MCF 10A (cell line): ENCODE measurements around the gene SEMA3D. TPM values are rescaled to one million over a fixed set of nuclear protein-coding genes. Genes with fewer than 3 reads are reported as not detected.

Experiments used
- BruUV-seq: library from RNA; stranded (reverse); fragments of 400-500 nt; replicated peaks from 2 replicates; lab custom pipeline; 2021; lab: Mats Ljungman, UMichigan
- CTCF ChIA-PET: fragments of 300-600 bp; sonication (Branson Sonifier 250); formaldehyde crosslinking; extraction: SDS; loops from one replicate; lab custom pipeline; 2021; ENCODE audit warnings: antibody characterized with exemption, inconsistent platforms; lab: Yijun Ruan, JAX
- POLR2A ChIA-PET: fragments of 300-600, 350-650 bp; sonication (Branson Sonifier 250); formaldehyde crosslinking; extraction: SDS; loops from one replicate; lab custom pipeline; 2020; ENCODE audit warnings: antibody characterized with exemption, inconsistent platforms; lab: Yijun Ruan, JAX
- DNase-seq: peaks from one replicate; pipeline ENCODE4 v3.0.0-alpha.2; 2018; ENCODE audit not compliant: unreplicated experiment
- H3K27ac Mint-ChIP-seq: one replicate; pipeline ENCODE4 v1.8.0; 2022; ENCODE audit warnings: mild to moderate bottlenecking, low read depth, mixed read lengths; ENCODE audit not compliant: unreplicated experiment
- H3K27me3 Mint-ChIP-seq: one replicate; pipeline ENCODE4 v1.8.0; 2022; ENCODE audit warnings: mixed read lengths; ENCODE audit not compliant: insufficient read depth, unreplicated experiment
- H3K36me3 Mint-ChIP-seq: one replicate; pipeline ENCODE4 v1.8.0; 2022; ENCODE audit warnings: mild to moderate bottlenecking, moderate library complexity, mixed read lengths; ENCODE audit not compliant: insufficient read depth, unreplicated experiment
- H3K4me1 Mint-ChIP-seq: one replicate; pipeline ENCODE4 v1.8.0; 2022; ENCODE audit warnings: mixed read lengths; ENCODE audit not compliant: insufficient read depth, unreplicated experiment
- H3K4me3 Mint-ChIP-seq: one replicate; pipeline ENCODE4 v1.8.0; 2022; ENCODE audit warnings: mild to moderate bottlenecking, moderate library complexity, mixed read lengths; ENCODE audit not compliant: unreplicated experiment
- H3K9me3 Mint-ChIP-seq: one replicate; pipeline ENCODE4 v1.8.0; 2022; ENCODE audit warnings: mixed read lengths; ENCODE audit not compliant: unreplicated experiment
- CTCF ChIP-seq: fragments of 200-600 bp; IDR thresholded peaks from one replicate; pipeline ENCODE4 v1.8.0; 2022; ENCODE audit warnings: antibody characterized with exemption, mild to moderate bottlenecking; ENCODE audit not compliant: unreplicated experiment
- intact Hi-C: fragments of 100-400 bp; cut with micrococcal nuclease; formaldehyde crosslinking; loops from 2 replicates; pipeline ENCODE4 v1.14.1; 2022
- total RNA-seq: library from RNA; stranded (reverse); gene quantifications from 2 replicates; pipeline ENCODE4 v1.2.3, GENCODE V29; 2022

SEMA3D gene
- total RNA-seq, 1 experiment from 2014 or later = not detected

- CTCF ChIA-PET = no interaction called here
- intact Hi-C loops = no loop called here
Observed at GRCh38 chr7:85103357-85103756, 83.5 kb downstream of the SEMA3D start.

GRCh38 chr7:85102813-85103350, 84.0 kb downstream of the SEMA3D start:
- Mint-ChIP-seq H3K9me3 (no peaks in the 10 kb centered on the region), H3K4me3 (no peak overlapping the region), H3K27me3 (peaks cover 68% of the 10 kb centered on the region), H3K27ac (no peak overlapping the region), H3K36me3 (no peaks in the 10 kb centered on the region), H3K4me1 (no peaks in the 10 kb centered on the region)
- intact Hi-C loops = no loop called here
- no peak for TF ChIP-seq CTCF
- POLR2A ChIA-PET = interaction anchor here (0.6 kb wide), 1 partner anchor 729 kb away, joined by 3 read pairs; no protein-coding TSS in a partner anchor
- CTCF ChIA-PET = interaction anchor here (0.6 kb wide), 1 partner anchor 1054 kb away, joined by 3 read pairs; no protein-coding TSS in a partner anchor
- no TSS peak for BruUV-seq
- no peak for DNase-seq

More at GRCh38 chr7:85103357-85103756, 83.5 kb downstream of the SEMA3D start:
- no TSS peak for BruUV-seq
- no peaks in the 10 kb centered on the region for H3K4me1 Mint-ChIP-seq
- no peak overlapping the region for H3K27ac Mint-ChIP-seq
- H3K4me3 Mint-ChIP-seq = no peak overlapping the region
- H3K9me3 Mint-ChIP-seq = no peaks in the 10 kb centered on the region
- no peak for DNase-seq
- TF ChIP-seq CTCF = no peak
- H3K36me3 Mint-ChIP-seq = no peaks in the 10 kb centered on the region
- peaks cover 68% of the 10 kb centered on the region for H3K27me3 Mint-ChIP-seq
- POLR2A ChIA-PET = no interaction called here

DNA sequence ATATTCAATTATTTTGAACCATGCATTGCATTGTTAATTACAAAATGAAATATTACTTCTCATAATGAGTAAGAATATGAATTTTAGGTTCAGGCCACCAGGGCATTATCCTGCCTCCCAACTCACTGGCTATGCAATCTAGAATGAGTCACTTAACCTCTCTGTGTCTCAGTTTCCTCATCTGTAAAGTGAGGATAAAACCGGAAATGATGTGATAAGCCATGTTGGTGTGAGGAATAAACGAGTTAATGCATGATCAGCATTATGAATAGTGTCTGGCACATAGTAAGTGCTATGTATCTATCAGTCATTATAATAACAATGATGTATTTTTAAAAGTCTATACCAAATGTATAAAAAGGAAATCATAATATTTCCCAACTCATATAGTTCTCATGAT, 85.5 kb downstream of the SEMA3D start:
- no peak for TF ChIP-seq CTCF
- POLR2A ChIA-PET = no interaction called here
- H3K4me3 Mint-ChIP-seq = no peak overlapping the region
- H3K36me3 Mint-ChIP-seq = no peaks in the 10 kb centered on the region
- no peaks in the 10 kb centered on the region for H3K9me3 Mint-ChIP-seq
- H3K4me1 Mint-ChIP-seq = no peaks in the 10 kb centered on the region
- no peak for DNase-seq
- H3K27me3 Mint-ChIP-seq = peaks cover 68% of the 10 kb centered on the region
- no peak overlapping the region for H3K27ac Mint-ChIP-seq
- CTCF ChIA-PET = no interaction called here
- BruUV-seq = no TSS peak
- intact Hi-C loops = no loop called here

GRCh38 chr7:85097844-85098243, 89.0 kb downstream of the SEMA3D start:
- Mint-ChIP-seq H3K27ac (no peak overlapping the region), H3K4me3 (no peak overlapping the region), H3K4me1 (no peaks in the 10 kb centered on the region), H3K9me3 (no peaks in the 10 kb centered on the region), H3K36me3 (no peaks in the 10 kb centered on the region), H3K27me3 (peaks cover 54% of the 10 kb centered on the region)
- CTCF ChIA-PET = no interaction called here
- no peak for TF ChIP-seq CTCF
- no TSS peak for BruUV-seq
- DNase-seq = no peak
- intact Hi-C loops = no loop called here
- POLR2A ChIA-PET = interaction anchor here (0.5 to 1.0 kb wide), 2 partner anchors 10 to 520 kb away, joined by 3 read pairs; no protein-coding TSS in a partner anchor
